Upper lobe of right lung (tissue), 1 donor: ENCODE data around the gene KANSL3. TPM values are rescaled to one million over a fixed set of nuclear protein-coding genes. Genes with fewer than 3 reads are reported as not detected.

Experiments
- ATAC-seq: fragments of 200-7000 bp; cut with Tn5 transposase; one replicate; pipeline ENCODE4 v1.9.1; 2020; ENCODE audit warnings: mild to moderate bottlenecking, moderate library complexity
- DNase-seq: peaks from one replicate; pipeline ENCODE4 v3.0.0-alpha.2; 2020
- H3K27ac ChIP-seq: fragments of 200-600 bp; one replicate; pipeline ENCODE4 v1.8.0; 2022
- H3K27me3 ChIP-seq: fragments of 200-600 bp; one replicate; pipeline ENCODE4 v1.8.0; 2022; ENCODE audit warnings: mild to moderate bottlenecking
- H3K36me3 ChIP-seq: fragments of 200-600 bp; one replicate; pipeline ENCODE4 v1.8.0; 2022
- H3K4me1 ChIP-seq: fragments of 200-600 bp; one replicate; pipeline ENCODE4 v1.8.0; 2022
- H3K4me3 ChIP-seq: fragments of 200-600 bp; one replicate; pipeline ENCODE4 v1.8.0; 2022; ENCODE audit warnings: mild to moderate bottlenecking
- H3K9me3 ChIP-seq: fragments of 200-600 bp; one replicate; pipeline ENCODE4 v1.8.0; 2022
- intact Hi-C: fragments of 100-400 bp; cut with DNase I; formaldehyde crosslinking; loops from one replicate; pipeline ENCODE4 v1.11.0; 2022
- total RNA-seq: library from RNA; stranded (reverse); fragmentation: NEBNext Ultra II Directional; extraction: Animal tissue kit (Norgen Biotek cat#: 25700); gene quantifications from one replicate; pipeline ENCODE4 v1.2.1, GENCODE V29; 2021
- TF ChIP-seq, protein P1 (sequence below): fragments of 200-600 bp; IDR thresholded peaks from one replicate; pipeline ENCODE4 v1.8.0; 2022; ENCODE audit warnings: antibody characterized with exemption
- donor health status: DM: no; HTN: yes; CAD: no; lungs with severe emphysema.

KANSL3 gene
- total RNA-seq, 1 donor from 2014 or later: 50.1 TPM

DNA sequence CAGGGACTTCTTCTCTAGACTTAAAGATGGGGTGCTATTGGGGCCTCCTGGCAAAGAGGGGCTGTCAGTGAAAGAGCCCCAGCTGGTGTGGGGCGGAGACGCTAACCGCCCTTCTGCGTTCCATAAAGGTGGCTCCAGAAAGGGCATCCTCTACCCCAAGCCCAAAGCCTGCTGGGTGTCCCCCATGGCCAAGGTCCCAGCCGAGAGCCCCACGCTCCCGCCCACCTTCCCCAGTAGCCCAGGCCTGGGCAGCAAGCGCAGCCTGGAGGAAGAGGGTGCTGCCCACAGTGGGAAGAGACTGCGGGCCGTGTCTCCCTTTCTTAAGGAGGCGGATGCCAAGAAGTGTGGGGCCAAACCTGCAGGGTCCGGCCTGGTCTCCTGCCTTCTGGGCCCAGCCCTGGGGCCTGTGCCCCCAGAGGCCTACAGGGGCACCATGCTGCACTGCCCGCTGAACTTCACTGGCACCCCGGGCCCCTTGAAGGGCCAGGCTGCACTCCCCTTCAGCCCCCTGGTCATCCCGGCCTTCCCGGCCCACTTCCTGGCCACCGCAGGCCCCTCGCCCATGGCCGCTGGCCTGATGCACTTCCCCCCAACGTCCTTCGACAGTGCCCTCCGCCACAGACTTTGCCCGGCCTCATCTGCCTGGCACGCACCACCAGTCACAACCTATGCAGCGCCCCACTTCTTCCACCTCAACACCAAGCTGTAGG is 86.4 kb downstream of the KANSL3 start:
- peaks cover 48% of the 10 kb centered on the region for H3K36me3 ChIP-seq
- H3K4me1 ChIP-seq: peaks cover 13% of the 10 kb centered on the region
- intact Hi-C loops: no loop called here
- no peak for DNase-seq
- H3K9me3 ChIP-seq: no peaks in the 10 kb centered on the region
- H3K4me3 ChIP-seq: no peak overlapping the region
- ATAC-seq: no peak
- no peak overlapping the region for H3K27ac ChIP-seq
- TF ChIP-seq, protein P1, sequence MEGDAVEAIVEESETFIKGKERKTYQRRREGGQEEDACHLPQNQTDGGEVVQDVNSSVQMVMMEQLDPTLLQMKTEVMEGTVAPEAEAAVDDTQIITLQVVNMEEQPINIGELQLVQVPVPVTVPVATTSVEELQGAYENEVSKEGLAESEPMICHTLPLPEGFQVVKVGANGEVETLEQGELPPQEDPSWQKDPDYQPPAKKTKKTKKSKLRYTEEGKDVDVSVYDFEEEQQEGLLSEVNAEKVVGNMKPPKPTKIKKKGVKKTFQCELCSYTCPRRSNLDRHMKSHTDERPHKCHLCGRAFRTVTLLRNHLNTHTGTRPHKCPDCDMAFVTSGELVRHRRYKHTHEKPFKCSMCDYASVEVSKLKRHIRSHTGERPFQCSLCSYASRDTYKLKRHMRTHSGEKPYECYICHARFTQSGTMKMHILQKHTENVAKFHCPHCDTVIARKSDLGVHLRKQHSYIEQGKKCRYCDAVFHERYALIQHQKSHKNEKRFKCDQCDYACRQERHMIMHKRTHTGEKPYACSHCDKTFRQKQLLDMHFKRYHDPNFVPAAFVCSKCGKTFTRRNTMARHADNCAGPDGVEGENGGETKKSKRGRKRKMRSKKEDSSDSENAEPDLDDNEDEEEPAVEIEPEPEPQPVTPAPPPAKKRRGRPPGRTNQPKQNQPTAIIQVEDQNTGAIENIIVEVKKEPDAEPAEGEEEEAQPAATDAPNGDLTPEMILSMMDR: no peak
- H3K27me3 ChIP-seq: no peaks in the 10 kb centered on the region

DNA sequence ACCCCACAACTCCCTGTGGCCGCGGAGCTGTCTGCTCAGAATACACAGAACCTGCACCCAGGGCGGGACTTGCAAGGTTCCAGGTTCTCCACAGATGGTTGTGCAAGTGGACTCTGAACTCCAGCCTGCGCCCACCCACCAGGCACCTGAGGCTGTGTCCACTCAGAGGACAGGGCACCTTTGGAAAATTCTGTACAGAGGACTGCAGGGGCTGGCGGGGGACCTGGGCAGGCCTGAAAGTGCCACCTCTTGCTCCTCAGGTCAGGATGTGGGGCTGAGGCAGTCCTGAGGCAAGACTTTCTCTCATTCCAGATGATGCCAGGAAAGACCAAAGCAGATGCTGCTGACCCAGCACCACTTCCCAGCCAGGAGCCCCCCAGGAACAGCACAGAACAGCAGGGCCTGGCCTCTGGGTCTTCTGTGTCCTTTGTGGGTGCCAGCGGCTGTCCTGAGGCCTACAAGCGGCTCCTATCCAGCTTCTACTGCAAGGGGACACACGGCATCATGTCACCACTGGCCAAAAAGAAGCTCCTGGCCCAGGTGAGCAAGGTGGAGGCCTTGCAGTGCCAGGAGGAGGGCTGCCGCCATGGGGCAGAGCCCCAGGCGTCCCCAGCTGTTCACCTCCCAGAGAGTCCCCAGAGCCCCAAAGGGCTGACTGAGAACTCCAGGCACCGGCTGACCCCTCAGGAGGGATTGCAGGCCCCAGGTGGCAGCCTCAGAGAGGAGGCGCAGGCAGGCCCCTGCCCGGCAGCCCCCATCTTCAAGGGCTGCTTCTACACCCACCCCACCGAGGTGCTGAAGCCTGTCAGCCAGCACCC is 87.1 kb downstream of the KANSL3 start:
- DNase-seq (no peak), ATAC-seq (no peak)
- intact Hi-C loops: no loop called here
- Histone ChIP-seq H3K27ac (no peak overlapping the region), H3K27me3 (no peaks in the 10 kb centered on the region), H3K9me3 (no peaks in the 10 kb centered on the region), H3K4me1 (peaks cover 19% of the 10 kb centered on the region), H3K4me3 (no peak overlapping the region), H3K36me3 (peaks cover 48% of the 10 kb centered on the region)
- TF ChIP-seq, protein P1: no peak

DNA sequence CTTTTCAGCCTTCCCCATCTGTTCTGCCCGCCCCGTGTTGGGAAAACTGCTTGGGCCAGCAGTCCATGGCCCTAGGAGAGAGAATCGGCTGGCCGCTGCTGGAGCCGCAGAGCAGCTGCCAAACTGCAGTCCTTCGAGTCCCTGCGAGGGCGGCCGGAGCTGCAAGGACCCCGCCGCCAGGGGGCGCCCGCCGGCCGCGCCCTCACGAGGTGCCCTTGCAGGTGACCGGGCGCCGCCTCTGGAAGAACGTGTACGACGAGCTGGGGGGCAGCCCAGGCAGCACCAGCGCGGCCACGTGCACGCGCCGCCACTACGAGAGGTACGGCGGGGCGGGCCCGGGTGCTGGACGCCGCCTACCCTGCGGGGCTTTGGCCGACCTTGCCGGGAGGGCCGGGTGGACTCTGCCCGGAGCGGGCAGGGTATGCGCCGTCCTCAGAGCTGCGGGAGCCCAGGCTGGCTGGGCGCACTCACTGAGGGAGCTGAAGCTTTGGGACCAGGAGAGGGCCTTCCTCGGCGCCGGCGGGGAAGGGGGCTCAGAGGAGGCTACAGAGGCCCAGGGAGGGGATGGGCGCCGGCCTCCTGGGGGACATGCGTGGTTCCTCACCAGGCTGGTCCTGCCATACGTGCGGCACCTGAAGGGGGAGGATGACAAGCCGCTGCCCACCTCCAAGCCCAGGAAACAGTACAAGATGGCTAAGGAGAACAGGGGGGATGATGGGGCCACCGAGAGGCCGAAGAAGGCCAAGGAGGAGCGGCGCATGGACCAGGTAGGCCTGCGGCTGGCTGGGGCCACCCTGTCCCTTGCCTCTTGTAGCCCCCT is 87.9 kb downstream of the KANSL3 start:
- no peaks in the 10 kb centered on the region for H3K9me3 ChIP-seq
- no peak overlapping the region for H3K4me3 ChIP-seq
- TF ChIP-seq, protein P1: peak; percentile 61
- H3K36me3 ChIP-seq: peaks cover 50% of the 10 kb centered on the region
- DNase-seq (peak; percentile 84), ATAC-seq (peak; percentile 77)
- no peaks in the 10 kb centered on the region for H3K27me3 ChIP-seq
- no peak overlapping the region for H3K27ac ChIP-seq
- peaks cover 19% of the 10 kb centered on the region for H3K4me1 ChIP-seq
- intact Hi-C loops: no loop called here

DNA sequence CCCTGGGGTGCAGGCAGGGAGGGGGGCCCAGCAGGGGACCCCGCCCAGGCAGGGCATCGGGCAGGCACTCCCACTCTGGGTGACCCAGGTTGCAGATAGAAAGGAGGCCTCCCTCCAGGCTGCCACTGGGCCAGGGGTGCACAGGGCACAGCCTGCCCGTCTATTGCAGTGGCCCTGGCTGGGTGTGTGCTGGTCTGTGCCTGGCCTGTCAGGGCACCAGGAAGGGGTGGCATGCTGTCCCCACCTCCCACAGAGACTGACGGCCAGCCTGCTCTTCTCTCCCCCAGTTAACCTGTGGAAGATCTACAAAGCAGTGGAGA is 88.7 kb downstream of the KANSL3 start:
- H3K27me3 ChIP-seq: no peaks in the 10 kb centered on the region
- no peak overlapping the region for H3K27ac ChIP-seq
- no peak overlapping the region for H3K4me3 ChIP-seq
- H3K9me3 ChIP-seq: no peaks in the 10 kb centered on the region
- H3K36me3 ChIP-seq: peaks cover 52% of the 10 kb centered on the region
- DNase-seq (peak; percentile 52), ATAC-seq (no peak)
- intact Hi-C loops: no loop called here
- TF ChIP-seq, protein P1: no peak
- H3K4me1 ChIP-seq: peaks cover 18% of the 10 kb centered on the region

DNA sequence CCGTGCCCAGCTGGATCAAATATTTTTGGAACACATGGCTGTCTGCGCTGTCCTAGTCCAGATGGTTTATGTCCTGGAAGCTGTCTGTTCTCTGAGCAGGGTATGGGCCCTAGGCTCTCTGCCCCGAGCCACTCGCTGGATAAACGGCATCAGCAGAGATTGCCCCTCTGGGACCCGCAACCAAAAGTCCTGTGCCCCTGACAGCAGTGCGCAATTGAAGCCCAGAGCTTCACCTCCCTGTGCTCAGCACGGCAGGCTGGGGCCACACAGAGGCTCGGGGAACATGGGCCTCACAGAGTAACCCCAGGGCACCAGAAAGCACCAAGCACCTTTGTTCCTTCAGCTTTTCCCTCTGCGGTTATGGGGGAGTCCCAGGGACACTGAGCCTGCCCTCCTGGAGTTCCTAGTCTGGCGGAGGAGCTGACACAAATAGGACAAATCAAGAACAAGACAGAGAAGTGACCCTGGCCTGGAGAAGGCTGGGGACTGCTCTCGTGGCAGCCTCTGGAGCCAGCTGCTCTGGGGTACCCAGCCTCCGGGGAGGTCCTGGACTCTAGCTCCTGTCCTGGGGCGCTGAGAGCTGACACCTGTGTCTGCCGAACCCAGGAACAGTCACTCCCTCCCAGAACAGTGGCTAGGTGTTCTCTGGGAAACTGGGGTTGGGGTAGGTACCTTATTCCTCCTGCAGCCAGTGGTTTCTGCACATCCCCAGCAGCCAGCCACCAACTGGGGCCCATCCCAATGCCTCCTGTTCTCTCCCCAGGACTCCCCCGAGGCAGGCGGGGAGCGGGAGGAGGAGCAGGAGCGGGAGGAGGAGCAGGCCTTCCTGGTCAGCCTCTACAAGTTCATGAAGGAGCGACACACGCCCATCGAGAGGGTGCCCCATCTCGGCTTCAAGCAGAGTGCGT is 89.3 kb downstream of the KANSL3 start:
- TF ChIP-seq, protein P1: no peak
- no peak overlapping the region for H3K4me3 ChIP-seq
- H3K4me1 ChIP-seq: peaks cover 11% of the 10 kb centered on the region
- H3K27ac ChIP-seq: no peak overlapping the region
- intact Hi-C loops: no loop called here
- peaks cover 52% of the 10 kb centered on the region for H3K36me3 ChIP-seq
- H3K27me3 ChIP-seq: no peaks in the 10 kb centered on the region
- ATAC-seq: no peak
- DNase-seq: peak; percentile 36
- no peaks in the 10 kb centered on the region for H3K9me3 ChIP-seq
